MM.1S (cell line): ENCODE results near the gene ATP8B1.

Source experiments
- DNase-seq: peaks from one replicate; pipeline ENCODE4 v3.0.0-alpha.2; 2015
- H2AFZ ChIP-seq: fragments of 300-600 bp; sonication (generic); 2 replicates; pipeline ENCODE4 v1.6.0; 2016; ENCODE audit warnings: antibody characterized with exemption, low read length
- H3F3A ChIP-seq: fragments of 300-600 bp; sonication (generic); 2 replicates; pipeline ENCODE4 v1.6.1; 2016; ENCODE audit warnings: mild to moderate bottlenecking, antibody characterized with exemption, low read length, moderate library complexity, mixed read lengths; ENCODE audit not compliant: insufficient read depth
- H3K27ac ChIP-seq: fragments of 300-600 bp; sonication (generic); 2 replicates; pipeline ENCODE4 v1.5.1; 2016; ENCODE audit warnings: mild to moderate bottlenecking, low read length
- H3K27me3 ChIP-seq: fragments of 300-600 bp; sonication (generic); replicated peaks from 2 replicates; pipeline ENCODE4 v1.6.0; 2016; ENCODE audit warnings: low read length; ENCODE audit not compliant: insufficient read depth
- H3K36me3 ChIP-seq: fragments of 300-600 bp; sonication (generic); replicated peaks from 2 replicates; pipeline ENCODE4 v1.6.1; 2016; ENCODE audit warnings: mild to moderate bottlenecking, low read length, mixed read lengths; ENCODE audit not compliant: insufficient read depth
- H3K4me1 ChIP-seq: fragments of 300-600 bp; sonication (generic); 2 replicates; pipeline ENCODE4 v1.6.1; 2016; ENCODE audit warnings: low read length, mixed read lengths
- H3K4me2 ChIP-seq: fragments of 300-600 bp; sonication (generic); 2 replicates; pipeline ENCODE4 v1.6.0; 2016; ENCODE audit warnings: low read depth, low read length
- H3K4me3 ChIP-seq: fragments of 300-600 bp; sonication (generic); 2 replicates; pipeline ENCODE4 v1.5.1; 2016; ENCODE audit warnings: low read length, mixed read lengths
- H3K79me2 ChIP-seq: fragments of 300-600 bp; sonication (generic); 2 replicates; pipeline ENCODE4 v1.6.1; 2016; ENCODE audit warnings: mixed run types, low read length, mixed read lengths
- H3K9ac ChIP-seq: fragments of 300-600 bp; sonication (generic); 2 replicates; pipeline ENCODE4 v1.6.1; 2016; ENCODE audit warnings: low read length, mixed read lengths
- H3K9me2 ChIP-seq: fragments of 300-600 bp; sonication (generic); replicated peaks from 2 replicates; pipeline ENCODE4 v1.6.1; 2016; ENCODE audit warnings: mild to moderate bottlenecking, low read length, mixed read lengths; ENCODE audit not compliant: insufficient read depth
- H3K9me3 ChIP-seq: fragments of 300-600 bp; sonication (generic); replicated peaks from 2 replicates; pipeline ENCODE4 v1.6.1; 2016; ENCODE audit warnings: mild to moderate bottlenecking, low read length, mixed read lengths; ENCODE audit not compliant: insufficient read depth
- H4K20me1 ChIP-seq: fragments of 300-600 bp; sonication (generic); 2 replicates; pipeline ENCODE4 v1.6.1; 2016; ENCODE audit warnings: mild to moderate bottlenecking, low read length, moderate library complexity, mixed read lengths; ENCODE audit not compliant: insufficient read depth
- EZH2 ChIP-seq: fragments of 300-600 bp; sonication (generic); optimal IDR thresholded peaks from 2 replicates; pipeline ENCODE3; 2017; ENCODE audit warnings: low read depth, mild to moderate bottlenecking, antibody characterized with exemption, low read length, mixed read lengths
- EZH2phosphoT487 ChIP-seq: fragments of 300-600 bp; sonication (generic); IDR thresholded peaks from 2 replicates; pipeline ENCODE4 v1.6.1; 2018; ENCODE audit warnings: antibody characterized with exemption, low read length
- TF ChIP-seq, protein P1 (sequence below): fragments of 300-600 bp; sonication (generic); IDR thresholded peaks from 2 replicates; pipeline ENCODE4 v1.5.1; 2016; ENCODE audit warnings: antibody characterized with exemption, low read length, mixed read lengths

ATP8B1 gene

DNA sequence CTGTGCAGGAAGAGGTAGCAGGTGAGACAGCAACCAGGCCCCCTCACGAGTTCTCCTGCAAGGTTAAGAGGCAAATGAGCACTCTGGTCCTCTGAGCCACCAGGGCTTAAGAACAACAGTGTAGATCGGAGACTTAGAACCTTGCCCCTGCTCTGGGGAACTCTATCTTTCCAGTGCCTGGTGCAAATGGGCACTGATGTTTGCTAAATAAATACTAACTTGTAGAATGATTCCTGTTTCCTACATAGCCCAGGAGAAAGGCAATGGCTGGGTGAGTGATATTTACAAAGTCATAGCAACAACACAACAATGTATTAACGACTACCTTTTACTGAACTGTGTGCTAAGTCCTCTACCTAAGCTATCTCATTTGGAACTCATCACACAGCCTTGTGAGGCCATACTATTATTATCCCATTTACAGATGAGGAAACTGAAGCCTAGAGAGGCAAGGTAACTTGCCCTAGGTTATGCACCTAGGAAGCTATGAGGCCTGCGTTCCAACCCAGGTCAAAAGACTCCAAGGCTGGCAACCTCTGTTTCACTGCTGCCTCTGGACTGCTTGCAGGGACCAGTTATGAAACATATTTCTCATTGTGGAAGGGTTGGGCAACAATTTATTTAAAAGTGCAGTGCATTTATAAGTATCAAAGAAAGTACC, 4.3 kb downstream of the ATP8B1 start:
- Histone ChIP-seq H3K36me3 (no peaks in the 10 kb centered on the region), H4K20me1 (no peaks in the 10 kb centered on the region), H3F3A (no peaks in the 10 kb centered on the region), H3K79me2 (no peaks in the 10 kb centered on the region), H3K4me3 (no peak overlapping the region), H3K4me1 (no peaks in the 10 kb centered on the region), H3K4me2 (no peak overlapping the region), H3K9ac (no peak overlapping the region), H3K27me3 (peaks cover 23% of the 10 kb centered on the region), H3K9me2 (no peaks in the 10 kb centered on the region), H3K27ac (no peak overlapping the region), H3K9me3 (no peaks in the 10 kb centered on the region), H2AFZ (no peak overlapping the region)
- TF ChIP-seq EZH2: no peak
- TF ChIP-seq, protein P1, sequence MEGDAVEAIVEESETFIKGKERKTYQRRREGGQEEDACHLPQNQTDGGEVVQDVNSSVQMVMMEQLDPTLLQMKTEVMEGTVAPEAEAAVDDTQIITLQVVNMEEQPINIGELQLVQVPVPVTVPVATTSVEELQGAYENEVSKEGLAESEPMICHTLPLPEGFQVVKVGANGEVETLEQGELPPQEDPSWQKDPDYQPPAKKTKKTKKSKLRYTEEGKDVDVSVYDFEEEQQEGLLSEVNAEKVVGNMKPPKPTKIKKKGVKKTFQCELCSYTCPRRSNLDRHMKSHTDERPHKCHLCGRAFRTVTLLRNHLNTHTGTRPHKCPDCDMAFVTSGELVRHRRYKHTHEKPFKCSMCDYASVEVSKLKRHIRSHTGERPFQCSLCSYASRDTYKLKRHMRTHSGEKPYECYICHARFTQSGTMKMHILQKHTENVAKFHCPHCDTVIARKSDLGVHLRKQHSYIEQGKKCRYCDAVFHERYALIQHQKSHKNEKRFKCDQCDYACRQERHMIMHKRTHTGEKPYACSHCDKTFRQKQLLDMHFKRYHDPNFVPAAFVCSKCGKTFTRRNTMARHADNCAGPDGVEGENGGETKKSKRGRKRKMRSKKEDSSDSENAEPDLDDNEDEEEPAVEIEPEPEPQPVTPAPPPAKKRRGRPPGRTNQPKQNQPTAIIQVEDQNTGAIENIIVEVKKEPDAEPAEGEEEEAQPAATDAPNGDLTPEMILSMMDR: no peak
- no peak for TF ChIP-seq EZH2phosphoT487
- DNase-seq: no peak

DNA sequence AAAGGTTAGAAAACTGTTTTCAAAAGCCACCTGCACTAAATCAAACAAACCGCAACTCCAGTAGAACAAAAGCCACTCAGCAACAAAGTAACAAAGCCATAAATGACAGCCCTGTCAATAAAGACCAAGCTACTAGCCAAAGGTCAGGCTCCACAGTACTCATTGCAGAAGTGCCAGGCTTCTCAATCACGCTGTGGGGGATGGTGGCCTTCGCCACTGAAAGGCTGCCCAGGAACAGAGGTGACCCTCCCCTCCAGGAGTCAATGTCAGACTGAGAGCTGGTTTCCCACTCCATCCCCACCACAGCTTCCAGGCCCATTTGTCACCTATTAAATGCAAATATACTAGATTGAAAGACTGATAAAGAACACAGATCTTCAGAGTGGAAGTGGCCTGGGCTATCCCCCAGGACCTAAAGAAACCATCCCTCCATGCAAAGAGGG, 5.9 kb downstream of the ATP8B1 start:
- H3K36me3 ChIP-seq: no peaks in the 10 kb centered on the region
- H3K9me3 ChIP-seq: no peaks in the 10 kb centered on the region
- no peak overlapping the region for H3K9ac ChIP-seq
- H2AFZ ChIP-seq: no peak overlapping the region
- H3K4me2 ChIP-seq: no peak overlapping the region
- H3K79me2 ChIP-seq: no peaks in the 10 kb centered on the region
- no peaks in the 10 kb centered on the region for H3K4me1 ChIP-seq
- H3K4me3 ChIP-seq: no peak overlapping the region
- no peak overlapping the region for H3K27ac ChIP-seq
- no peaks in the 10 kb centered on the region for H4K20me1 ChIP-seq
- H3K27me3 ChIP-seq: peaks cover 10% of the 10 kb centered on the region
- H3K9me2 ChIP-seq: no peaks in the 10 kb centered on the region
- TF ChIP-seq EZH2 (no peak), EZH2phosphoT487 (no peak)
- TF ChIP-seq, protein P1: no peak
- DNase-seq: no peak
- no peaks in the 10 kb centered on the region for H3F3A ChIP-seq

DNA sequence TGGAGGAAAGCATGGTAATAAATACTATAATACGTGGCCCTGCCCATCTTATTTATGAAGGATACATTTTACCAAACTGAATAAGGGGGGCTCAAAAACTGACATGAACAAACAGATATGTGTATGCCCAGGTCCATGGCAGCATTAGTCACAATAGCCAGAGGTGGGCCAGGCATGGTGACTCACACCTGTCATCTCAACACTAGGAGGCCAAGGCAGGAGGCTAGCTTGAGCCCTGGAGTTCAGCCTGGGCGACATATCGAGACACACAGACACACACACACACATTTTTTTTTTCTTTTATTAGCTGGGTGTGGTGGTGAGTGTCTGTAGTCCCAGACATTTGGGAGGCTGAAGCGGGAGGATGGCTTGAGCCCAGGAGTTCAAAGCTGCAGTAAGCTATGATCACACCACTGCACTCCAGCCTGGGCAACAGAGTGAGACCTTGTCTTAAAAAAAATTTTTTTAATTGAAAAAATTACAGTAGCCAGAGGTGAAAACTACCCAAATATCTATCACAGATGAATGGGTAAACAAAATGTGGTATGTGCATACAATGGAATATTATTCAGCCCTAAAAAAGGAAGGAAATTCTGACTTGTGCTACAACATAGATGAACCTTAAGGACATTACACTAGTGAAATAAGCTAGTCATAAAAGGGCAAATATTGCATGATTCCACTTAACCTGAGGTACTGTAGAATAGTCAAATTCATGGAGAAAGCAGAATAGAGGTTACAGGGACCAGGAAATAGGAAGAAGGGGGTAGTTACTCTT, 8.0 kb downstream of the ATP8B1 start:
- Histone ChIP-seq H3K9me3 (no peaks in the 10 kb centered on the region), H4K20me1 (no peaks in the 10 kb centered on the region), H3K4me1 (no peaks in the 10 kb centered on the region), H3K27ac (no peak overlapping the region), H3K9me2 (no peaks in the 10 kb centered on the region), H3K4me2 (no peak overlapping the region), H3K9ac (no peak overlapping the region), H2AFZ (no peak overlapping the region), H3K36me3 (no peaks in the 10 kb centered on the region), H3K27me3 (no peaks in the 10 kb centered on the region), H3K4me3 (no peak overlapping the region), H3K79me2 (no peaks in the 10 kb centered on the region), H3F3A (no peaks in the 10 kb centered on the region)
- no peak for DNase-seq
- TF ChIP-seq EZH2phosphoT487 (no peak), EZH2 (no peak)
- TF ChIP-seq, protein P1: no peak
